NCI-H2196 (cell line): Measurements from ENCODE around the gene COLEC12.

Experiments
- DNase-seq: peaks from one replicate; lab custom pipeline; 2025; ENCODE audit not compliant: unreplicated experiment; lab: John Stamatoyannopoulos, UW

Gene COLEC12

DNA sequence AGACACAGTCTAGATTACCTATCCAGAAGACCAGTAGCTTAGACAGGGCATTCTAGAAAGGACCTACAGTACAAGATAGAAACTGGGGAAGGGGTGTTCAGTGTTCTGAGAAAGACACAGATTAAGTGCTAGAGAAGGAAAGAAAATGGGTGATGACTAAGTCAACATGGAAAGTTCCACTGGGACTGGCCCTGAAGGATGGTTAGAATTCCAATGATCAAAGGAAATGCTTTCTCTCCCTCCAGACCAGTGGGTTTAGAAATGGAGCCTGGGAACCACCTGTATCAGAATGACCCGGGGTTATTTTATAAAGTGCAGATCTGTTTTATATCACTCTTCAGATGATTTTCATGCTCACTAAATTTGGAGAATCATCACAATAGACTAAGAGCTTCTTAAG is 5.8 kb upstream of the COLEC12 start:
- DNase-seq, result no peak

DNA sequence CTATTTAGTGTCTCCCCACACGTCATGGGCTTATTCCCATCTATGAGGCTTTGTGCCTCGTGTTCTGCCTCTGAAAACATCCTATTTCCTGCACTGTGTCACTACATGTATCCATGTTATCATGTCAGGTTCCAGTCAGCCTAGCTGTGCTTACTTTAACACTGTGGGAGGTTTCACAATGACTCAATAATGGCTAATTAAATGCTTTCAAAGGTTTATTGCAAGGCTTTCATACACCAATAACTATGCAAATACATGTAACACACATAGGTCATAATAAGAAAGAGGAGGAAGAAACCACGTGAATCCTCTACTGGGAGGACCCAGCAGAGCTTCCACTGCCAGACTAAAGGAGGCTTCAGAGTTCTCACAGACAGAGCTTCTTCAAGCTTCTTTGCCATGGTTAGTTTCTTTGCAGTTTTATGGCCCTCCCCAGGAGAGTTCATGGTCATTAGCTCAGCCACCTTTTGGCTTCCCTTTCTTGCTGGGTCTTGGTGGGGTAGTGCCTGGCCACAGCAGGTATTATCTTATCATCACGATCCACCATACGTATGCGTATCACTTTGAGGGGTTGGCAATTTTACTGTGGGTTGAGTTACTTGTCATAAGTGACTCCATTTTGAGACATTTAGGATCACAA is 5.1 kb upstream of the COLEC12 start:
- DNase-seq, result no peak

DNA sequence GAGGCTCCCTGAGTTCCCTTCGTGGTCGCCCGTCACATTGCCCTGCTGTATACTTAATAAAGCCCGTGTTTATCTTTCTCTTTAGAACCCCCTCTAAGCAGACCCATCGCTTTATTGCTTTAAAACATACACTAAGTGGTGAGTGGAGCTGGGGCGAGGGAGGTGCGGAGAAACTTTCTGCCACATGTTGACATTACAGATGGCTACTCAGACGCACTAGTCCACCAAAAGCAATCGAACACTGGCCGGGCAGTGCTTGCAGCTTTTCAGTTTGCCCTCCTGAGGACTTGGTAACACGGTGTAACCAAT is 859 bp upstream of the COLEC12 start:
- no peak for DNase-seq

GRCh38 chr18:499776-500631 is 497 bp downstream of the COLEC12 start:
- no peak for DNase-seq

DNA sequence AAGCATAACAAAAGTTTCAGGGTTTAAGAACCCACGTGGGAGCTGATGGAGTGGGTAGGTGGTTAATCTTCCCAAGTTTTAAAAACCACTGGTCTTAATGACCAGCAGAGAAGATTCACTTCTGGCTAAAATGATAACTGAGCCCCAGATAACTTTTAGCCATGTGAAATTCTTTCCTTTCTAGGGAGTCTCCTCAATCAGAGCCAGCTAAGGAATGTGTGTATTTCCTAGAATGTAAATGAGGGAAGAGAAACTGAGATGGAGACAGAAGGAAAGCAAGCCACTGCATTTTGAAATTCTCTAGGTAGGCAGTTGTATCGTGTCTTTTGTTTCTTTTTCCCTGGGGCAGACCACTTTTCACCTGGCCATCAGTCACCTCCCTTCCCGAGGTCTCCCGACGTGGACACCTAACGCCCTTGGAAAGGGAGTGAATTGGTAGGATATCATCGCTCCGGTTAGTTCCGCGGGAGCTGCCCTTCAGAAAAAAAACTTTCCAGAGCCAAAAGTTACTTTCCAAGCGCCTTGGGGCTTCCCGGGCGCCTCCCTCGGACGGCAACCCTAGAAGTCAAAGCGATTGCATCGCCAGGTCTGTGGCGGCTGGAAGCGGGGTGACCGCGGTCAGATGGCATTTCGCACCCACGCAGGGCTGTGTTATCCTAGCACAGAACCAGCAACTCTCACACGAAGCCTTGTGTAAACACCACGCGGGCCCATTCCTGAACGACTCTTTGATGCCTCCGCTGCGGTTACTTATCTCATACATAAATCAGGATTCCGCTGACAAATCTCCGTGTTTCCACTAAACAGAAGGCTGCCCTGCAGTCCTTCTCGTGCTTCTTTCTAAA is 1.3 kb downstream of the COLEC12 start:
- DNase-seq, result no peak

- DNase-seq, result no peak
Measured at GRCh38 chr18:497688-498087, 2.8 kb downstream of the COLEC12 start.

DNA sequence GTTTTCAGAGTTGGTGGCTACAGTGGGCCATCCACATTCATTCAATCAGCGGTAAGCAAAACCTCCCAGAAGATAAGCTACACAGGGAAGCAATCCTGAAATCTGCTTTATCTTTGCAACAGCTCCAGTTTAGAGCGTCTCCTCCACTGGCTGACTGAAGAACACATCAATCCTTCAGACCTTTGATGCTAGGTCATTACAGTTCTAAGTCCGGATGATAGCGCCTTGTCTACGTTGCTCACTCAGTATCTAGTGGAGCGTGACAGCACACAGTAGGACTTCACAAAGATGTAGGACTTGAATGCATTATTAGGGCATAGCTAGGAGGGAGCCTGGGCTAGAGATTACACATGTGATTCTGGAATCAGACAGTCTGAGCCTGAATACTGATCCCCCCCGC is 5.0 kb downstream of the COLEC12 start:
- no peak for DNase-seq

GRCh38 chr18:495017-495416 is 5.5 kb downstream of the COLEC12 start:
- DNase-seq, result no peak

DNA sequence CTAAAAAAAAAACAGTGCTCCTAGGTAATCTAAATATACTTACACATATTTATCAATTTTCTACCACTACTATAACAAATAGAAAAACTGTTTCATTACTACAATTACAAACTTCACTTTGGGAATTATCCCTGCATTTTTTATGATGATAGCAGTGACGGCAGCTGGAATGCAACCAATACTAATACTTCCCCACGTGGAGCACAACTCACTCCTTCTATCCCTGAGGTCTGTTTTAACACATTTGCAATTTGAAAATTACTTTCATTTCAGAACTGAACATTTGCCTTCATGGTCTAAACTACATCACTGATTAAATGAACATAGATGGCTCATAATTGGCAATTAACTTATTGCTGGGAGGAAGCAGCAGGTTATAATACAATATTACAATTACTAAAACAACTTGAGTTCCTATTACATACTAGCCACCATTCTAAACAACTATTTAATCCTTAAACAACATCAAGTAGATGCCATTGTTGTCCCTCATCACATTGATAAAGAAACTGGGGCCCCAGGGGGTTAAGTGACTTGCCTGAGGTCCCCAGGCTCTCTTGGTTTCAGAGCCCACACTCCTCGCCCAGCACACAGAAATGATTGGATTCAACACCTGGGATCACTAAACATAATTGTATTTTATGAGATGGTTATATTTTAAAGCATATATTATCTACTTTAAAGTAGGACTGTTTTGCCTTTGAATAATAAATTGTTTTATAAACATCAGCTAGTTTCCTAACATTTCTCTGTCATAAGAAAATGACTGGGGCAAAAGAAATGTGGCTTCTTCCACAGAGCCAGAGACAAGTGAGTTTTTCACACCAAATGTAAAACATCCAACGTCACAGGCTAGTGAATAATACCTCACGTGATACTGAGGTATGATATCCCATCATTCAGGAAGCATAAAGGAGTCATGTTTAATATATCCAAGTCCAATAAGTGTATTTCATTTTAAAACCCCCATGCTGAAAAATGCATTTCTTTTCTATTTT is 6.2 kb downstream of the COLEC12 start:
- no peak for DNase-seq

- DNase-seq, result no peak
Measured at GRCh38 chr18:492451-492850, 8.1 kb downstream of the COLEC12 start.

DNA sequence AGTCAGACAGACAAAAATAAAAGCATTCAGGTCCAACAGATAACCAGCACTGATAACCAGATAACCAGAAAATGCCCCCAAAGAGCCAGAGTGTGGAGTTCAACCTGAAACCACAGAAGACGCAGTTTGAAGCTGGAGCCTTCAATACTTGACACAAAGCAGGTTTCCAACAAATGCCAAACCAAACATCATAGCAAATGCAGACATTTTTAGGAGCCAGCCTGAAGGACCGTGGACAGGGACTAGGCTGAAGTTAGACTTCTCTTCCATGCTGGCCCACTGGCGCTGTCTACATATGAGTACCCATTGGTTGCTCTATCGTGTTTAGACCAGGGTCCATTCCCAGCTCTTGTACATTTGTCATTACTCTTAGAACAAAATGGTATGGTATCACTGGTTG is 9.9 kb downstream of the COLEC12 start:
- no peak for DNase-seq

DNA sequence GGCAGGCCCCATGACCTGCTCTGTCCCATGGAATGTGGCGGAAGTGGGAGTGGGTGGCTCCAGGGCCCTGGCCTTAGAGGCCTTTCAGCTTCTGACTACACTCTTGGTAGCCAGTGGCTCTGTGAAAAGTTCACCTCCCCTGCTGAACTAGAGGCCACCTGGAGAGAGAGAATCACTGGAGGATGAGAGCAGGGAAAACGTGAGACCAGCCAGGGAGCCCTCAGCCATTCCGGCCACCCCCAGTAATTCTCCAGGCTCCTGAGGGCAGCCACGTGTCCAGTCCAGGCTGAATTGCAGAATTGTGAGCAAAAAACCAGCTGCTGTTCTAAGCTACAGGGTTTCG is 10.5 kb downstream of the COLEC12 start:
- DNase-seq, result no peak

- DNase-seq, result no peak
Measured at GRCh38 chr18:489244-490023, 11.1 kb downstream of the COLEC12 start.

DNA sequence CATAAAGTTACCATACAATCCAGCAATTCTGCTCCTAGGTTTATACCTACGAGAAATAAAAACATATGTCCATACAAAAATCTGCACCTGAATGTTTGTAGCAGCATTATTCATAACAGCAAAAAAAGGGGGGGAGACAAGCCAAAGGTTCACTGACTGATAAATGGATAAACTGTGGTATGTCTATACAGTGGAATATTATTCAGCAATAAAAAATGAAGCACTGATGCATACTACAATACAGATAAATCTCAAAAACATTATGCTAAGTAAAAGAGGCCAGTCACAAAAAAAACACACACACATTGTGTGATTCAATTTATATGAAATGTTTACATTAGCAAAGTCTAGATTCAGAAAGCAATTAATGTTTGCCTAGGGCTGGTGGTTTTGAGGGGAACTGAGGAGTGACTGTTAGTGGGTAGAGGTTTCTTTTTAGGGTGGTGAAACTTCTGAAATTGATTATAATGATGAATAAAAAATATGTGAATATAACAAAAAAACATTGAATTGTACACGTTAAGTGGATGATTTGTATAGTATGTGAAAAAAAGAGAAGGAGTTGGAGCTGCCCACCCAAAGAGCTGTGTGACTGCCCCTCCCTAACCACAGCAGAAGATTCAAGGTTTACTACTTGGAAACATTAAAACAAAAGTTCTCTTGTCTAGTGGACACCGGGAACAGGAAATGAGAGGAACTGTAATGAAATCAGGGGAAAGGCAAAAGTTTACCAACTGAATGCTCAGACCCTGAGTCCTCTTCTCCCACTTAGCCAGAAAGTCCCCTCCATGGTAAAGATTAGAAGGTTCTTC is 13.4 kb downstream of the COLEC12 start:
- no peak for DNase-seq

GRCh38 chr18:484749-485464 is 15.6 kb downstream of the COLEC12 start:
- no peak for DNase-seq

- no peak for DNase-seq
Measured at GRCh38 chr18:478681-479080, 21.8 kb downstream of the COLEC12 start.

- DNase-seq, result no peak
Measured at GRCh38 chr18:477565-477964, 22.9 kb downstream of the COLEC12 start.

GRCh38 chr18:476251-476664 is 24.2 kb downstream of the COLEC12 start:
- no peak for DNase-seq
